Effector CD8-positive, alpha-beta T cell (primary cell): ENCODE results near the gene FUT3.
A peak's percentile ranks its signal among the peaks of the same experiment; 100 is the strongest.
"Not testable (repeated sequence)": the region's sequence is repeated elsewhere in the genome, so short reads cannot be mapped to it uniquely, and the experiment has no call there.

Source experiments
- DNase-seq: peaks from one replicate; lab custom pipeline; 2025; lab: John Stamatoyannopoulos, UW

The FUT3 gene

GRCh38 chr19:5848621-5849020 lies 2.6 kb downstream of the FUT3 start:
- DNase-seq, result not testable (repeated sequence)

- not testable (repeated sequence) for DNase-seq
These were observed 3.4 kb downstream of the FUT3 start for GRCh38 chr19:5847846-5848245.

- DNase-seq, result no peak
These were observed 6.5 kb downstream of the FUT3 start for GRCh38 chr19:5844456-5845433.

GRCh38 chr19:5843295-5843927 lies 7.8 kb downstream of the FUT3 start:
- no peak for DNase-seq

GRCh38 chr19:5841735-5842111 lies 9.5 kb downstream of the FUT3 start:
- not testable (repeated sequence) for DNase-seq

GRCh38 chr19:5839065-5840017 lies 11.9 kb downstream of the FUT3 start, which contains the start of gene FUT6:
TSS of gene FUT6 (minus strand) at chr19:5839702. CDS start at chr19:5832567, 7,135 bp downstream.
- no peak for DNase-seq

- no peak for DNase-seq
These were observed 12.7 kb downstream of the FUT3 start for GRCh38 chr19:5838353-5839064.

- DNase-seq, result no peak
These were observed 13.4 kb downstream of the FUT3 start for GRCh38 chr19:5837761-5838352.

GRCh38 chr19:5832527-5833216 lies 18.6 kb downstream of the FUT3 start:
- DNase-seq, result no peak

- no peak for DNase-seq
These were observed 19.2 kb downstream of the FUT3 start for GRCh38 chr19:5832061-5832460.

GRCh38 chr19:5831159-5831558 lies 20.1 kb downstream of the FUT3 start:
- DNase-seq, result no peak

- DNase-seq, result no peak
These were observed 21.5 kb downstream of the FUT3 start for GRCh38 chr19:5829567-5830310.

- DNase-seq, result peak; percentile 6
These were observed 22.3 kb downstream of the FUT3 start for GRCh38 chr19:5828661-5829566.

GRCh38 chr19:5827891-5828660 lies 23.2 kb downstream of the FUT3 start:
- DNase-seq, result peak; percentile 92

GRCh38 chr19:5827342-5827890 lies 23.8 kb downstream of the FUT3 start:
- DNase-seq, result no peak

- peak; percentile 19 for DNase-seq
These were observed 24.5 kb downstream of the FUT3 start for GRCh38 chr19:5826531-5827341.
